ENCODE results near the gene CCDC81. TPM values are rescaled to one million over a fixed set of nuclear protein-coding genes. Genes with fewer than 3 reads are reported as not detected.

Gene CCDC81
- total RNA-seq, 1 donor from 2014 or later, result 0.28 TPM

DNA sequence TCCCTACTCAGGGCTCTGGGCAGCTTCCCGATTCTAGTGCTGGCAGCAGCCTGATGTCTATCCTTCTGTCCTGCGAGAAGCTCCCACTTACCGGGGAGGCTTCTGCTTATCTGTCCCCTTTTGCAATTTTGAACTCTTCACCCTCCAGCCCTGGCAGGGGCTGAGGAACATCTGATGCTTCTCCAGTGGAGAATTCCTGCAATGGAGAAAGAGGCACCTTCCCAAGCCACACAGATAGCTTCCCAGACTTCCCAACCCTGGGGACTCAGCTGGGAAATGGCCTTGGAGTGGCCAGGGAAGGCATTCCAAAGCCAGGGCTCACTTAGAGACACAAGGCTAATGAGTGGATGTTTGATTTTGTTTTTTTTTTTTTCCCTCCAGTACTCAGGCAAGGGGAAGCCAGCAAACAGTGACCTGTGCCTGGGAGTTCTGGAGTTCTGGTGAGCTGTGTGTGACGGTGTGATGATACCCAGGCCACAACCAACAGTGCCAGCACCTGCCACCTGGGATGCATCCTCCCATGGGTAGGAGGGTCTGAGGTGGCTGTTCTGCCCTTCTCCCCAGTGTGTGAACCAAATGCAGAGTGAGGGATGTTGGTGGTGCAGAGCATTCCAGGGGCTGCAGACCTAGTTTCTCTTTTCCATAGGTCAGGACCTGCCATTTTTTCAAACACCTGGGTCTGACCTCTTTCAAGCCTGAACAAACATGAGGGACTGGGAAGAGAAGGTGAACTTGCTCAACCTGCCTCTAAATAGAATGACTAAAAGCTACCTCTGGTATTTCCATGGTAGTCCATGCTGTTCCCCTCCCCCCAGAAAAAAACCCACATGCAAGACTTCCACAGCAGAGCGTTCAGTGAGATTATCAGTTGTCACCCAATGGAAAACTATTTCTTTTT is 95.1 kb downstream of the CCDC81 start:
- no peak for ATAC-seq

Other genes starting within 250 kb of the CCDC81 start
- gene EED, start 130.1 kb upstream of the CCDC81 start, total RNA-seq, result 10.6 TPM
- 30.6 TPM for gene HIKESHI, start 72.6 kb upstream of the CCDC81 start, total RNA-seq